ENCODE data around the gene OR1D2.
A peak's percentile ranks its signal among the peaks of the same experiment; 100 is the strongest.
"Not testable (repeated sequence)": the region's sequence is repeated elsewhere in the genome, so short reads cannot be mapped to it uniquely, and the experiment has no call there.

Gene OR1D2, protein sequence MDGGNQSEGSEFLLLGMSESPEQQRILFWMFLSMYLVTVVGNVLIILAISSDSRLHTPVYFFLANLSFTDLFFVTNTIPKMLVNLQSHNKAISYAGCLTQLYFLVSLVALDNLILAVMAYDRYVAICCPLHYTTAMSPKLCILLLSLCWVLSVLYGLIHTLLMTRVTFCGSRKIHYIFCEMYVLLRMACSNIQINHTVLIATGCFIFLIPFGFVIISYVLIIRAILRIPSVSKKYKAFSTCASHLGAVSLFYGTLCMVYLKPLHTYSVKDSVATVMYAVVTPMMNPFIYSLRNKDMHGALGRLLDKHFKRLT

DNA sequence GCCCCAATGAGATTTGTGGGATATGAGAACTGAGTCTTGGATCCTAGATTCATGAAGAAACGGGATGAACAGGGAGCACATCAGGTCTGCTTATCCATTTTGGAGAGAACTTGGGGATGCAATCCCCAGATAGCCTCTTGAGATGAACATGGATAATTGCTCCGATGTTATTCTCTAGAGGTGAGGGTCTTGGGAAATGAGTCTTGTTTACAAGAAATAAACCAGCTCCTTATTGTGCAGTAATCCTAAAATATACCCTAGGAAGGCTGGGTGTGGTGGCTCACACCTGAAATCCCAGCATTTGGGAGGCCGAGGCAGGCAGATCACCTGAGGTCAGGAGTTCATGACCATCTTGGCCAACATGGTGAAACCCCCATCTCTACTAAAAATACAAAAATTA lies at the start of gene OR1D2:
Gene OR1D2 (minus strand): TSS at position 101 of the 400 bp plus-strand sequence. CDS start 11,426 bp downstream, outside the sequence.
- DNase-seq (ENCODE audit: low read depth in 4 of 4, low spot score in 1 of 4), result no peak

DNA sequence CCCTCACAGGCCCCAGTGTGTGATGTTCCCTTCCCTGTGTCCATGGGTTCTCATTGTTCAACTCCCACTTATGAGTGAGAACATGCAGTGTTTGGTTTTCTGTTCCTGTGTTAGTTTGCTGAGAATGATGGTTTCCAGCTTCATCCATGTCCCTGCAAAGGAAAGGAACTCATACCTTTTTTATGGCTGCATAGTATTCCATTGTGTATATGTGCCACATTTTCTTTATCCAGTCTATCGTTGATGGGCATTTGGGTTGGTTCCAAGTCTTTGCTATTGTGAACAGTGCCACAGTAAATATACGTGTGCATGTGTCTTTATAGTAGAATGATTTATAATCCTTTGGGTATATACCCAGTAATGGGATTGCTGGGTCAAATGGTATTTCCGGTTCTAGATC lies 33.3 kb upstream of the OR1D2 start:
- DNase-seq (ENCODE audit: low read depth in 4 of 4, low spot score in 1 of 4), result not testable (repeated sequence)

DNA sequence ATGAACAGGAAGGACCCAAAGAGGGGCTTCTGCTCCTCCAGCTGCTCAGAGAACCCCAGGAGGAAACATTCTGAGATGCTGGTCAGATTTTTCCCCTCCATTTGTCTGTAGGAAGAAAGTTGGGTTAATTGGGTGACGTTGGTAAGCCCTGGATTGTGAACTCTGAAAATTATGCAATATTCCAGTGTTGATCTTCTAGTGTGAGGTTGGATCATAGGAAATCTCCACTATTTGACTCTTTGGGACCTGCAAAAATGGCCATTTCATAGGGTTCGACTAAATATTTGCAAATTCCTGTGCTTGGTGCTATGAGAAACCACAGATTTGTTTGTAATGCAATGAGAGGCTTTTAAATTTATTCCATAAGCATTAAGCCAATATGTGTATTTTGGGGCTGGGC lies 23.2 kb upstream of the OR1D2 start, which contains the start of gene OR1G1:
Gene OR1G1 (minus strand): TSS at position 101 of the 400 bp plus-strand sequence. CDS start 0 bp downstream, at position 101.
- DNase-seq (ENCODE audit: low read depth in 4 of 4, low spot score in 1 of 4), result no peak

DNA sequence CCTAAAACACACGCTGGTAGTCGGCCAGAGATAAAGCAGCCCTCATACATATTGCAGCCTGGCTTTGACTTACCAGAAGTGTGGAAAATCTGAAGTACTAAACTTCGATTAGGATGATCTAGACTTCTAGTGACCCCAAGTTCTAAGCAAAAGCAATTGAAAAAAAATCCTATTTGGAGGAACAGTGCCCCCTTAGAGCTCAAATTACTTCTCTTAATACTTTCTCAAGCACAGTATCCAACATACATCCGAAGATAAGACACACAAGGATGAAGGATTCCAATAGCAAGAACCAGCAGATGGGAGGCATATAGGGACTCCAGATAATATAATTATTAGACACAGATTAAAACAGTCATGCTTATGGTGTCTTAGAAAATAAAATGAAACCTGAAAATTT lies 30.4 kb downstream of the OR1D2 start:
- DNase-seq (ENCODE audit: low read depth in 4 of 4, low spot score in 1 of 4), result not testable (repeated sequence)

DNA sequence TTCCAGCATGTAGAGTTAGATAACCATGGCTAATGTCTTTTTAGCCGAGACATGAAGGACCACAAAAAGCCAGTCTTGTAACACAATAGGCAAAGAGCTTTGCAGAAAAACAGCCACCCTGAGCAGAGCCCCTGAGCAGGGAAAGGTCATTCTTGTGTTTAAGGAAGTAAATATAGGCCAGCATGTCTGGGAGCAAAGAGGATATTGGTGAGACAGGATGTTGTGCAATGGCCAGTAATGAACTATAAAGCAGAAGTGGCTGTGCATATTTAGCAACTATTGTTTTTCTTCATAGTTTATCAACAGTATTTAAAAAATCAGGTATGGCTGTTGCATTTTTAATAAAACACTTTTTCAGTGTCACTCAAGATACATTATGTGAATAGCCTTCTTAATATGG lies 39.0 kb downstream of the OR1D2 start:
- not testable (repeated sequence) for DNase-seq (ENCODE audit: low read depth in 4 of 4, low spot score in 1 of 4)

DNA sequence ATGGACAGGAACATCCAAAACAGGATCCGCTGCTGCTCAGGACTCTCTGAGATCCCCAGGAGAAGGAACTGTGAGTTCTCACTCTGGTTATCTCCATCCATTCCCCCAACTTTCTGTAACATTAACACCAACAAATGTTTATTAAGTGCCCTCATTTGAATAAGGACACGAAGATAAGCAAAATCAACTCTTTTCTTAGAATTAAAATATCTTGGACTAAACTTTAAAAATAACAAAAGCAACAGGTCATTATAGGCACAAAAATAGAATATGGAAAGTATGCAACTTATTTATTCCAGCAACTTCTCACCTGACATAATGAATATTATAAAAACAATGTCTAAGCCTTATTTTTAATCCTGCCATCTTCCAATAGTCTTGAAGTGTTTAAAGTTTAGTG lies 40.7 kb downstream of the OR1D2 start, which contains the start of gene OR1D5:
Gene OR1D5 (minus strand): TSS at position 101 of the 400 bp plus-strand sequence. CDS start 0 bp downstream, at position 101.
- not testable (repeated sequence) for DNase-seq (ENCODE audit: low read depth in 4 of 4, low spot score in 1 of 4)

DNA sequence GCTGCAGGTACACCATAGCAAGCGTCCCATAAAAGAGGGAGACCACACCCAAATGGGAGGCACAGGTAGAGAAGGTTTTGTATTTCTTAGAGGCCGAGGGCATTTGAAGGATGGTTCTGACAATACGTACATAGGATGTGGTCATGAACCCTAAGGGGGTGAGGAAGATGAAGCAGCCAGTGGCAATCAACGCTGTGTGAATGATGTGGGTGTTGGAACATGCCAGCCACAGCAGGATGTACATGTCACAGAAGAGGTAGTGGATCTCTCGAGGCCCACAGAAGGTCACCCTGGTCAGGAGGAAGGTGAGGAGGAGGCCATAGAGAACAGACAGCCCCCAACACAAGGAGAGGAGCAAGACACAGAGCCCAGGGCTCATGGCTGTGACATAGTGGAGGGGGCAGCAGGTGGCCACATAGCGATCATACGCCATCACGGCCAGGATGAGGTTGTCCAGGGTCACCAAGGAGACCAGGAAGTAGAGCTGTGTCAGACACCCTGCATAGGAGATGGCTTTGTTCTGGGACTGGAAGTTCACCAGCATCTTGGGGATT lies 41.3 kb downstream of the OR1D2 start:
- not testable (repeated sequence) for DNase-seq (ENCODE audit: low read depth in 4 of 4, low spot score in 1 of 4)

DNA sequence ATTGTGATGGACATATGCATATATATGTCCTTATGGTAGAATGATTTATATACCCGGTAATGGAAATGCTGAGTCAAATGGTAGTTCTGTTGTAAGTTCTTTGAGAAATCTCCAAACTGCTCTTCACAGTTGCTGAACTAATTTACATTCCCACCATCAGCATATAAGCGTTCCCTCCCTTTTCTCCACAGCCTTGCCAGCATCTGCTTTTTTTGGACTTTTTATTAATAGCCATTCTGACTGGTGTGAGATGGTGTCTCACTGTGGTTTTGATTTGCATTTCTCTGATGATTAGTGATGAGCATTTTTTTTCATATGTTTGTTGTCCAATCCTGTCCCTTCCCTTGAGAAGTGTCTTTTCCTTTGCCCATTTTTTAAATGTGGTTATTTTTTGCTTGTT lies 49.4 kb downstream of the OR1D2 start:
- DNase-seq (ENCODE audit: low read depth in 4 of 4, low spot score in 1 of 4), result not testable (repeated sequence)

DNA sequence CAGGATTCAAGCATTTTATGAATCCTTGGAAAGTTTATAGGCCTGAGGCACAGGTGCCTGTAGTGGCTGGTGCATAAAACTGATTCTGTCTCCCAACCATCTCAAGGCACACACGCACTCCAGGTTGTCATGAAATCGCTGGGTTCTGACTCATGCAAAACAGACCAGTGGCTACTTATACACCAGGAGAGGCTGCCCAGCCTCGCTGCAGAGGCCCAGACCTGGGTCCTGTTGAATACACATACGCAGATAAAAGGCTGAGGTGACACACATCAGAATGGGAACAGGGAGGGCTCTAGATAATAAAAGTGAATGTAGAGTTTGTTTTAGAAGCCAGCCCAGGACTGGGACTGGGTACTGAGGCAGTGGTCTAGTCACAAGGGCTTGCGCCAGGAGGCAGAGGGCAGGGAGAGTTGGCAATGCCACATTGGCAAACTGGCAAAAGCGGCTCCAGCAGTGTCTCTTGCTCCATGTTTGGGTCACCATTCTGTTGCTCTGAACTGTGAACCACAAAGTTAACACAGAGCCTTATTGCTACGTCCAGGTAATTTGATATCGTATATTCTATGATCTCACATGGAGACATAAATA lies 54.4 kb downstream of the OR1D2 start:
- DNase-seq (ENCODE audit: low read depth in 4 of 4, low spot score in 1 of 4), result no peak

DNA sequence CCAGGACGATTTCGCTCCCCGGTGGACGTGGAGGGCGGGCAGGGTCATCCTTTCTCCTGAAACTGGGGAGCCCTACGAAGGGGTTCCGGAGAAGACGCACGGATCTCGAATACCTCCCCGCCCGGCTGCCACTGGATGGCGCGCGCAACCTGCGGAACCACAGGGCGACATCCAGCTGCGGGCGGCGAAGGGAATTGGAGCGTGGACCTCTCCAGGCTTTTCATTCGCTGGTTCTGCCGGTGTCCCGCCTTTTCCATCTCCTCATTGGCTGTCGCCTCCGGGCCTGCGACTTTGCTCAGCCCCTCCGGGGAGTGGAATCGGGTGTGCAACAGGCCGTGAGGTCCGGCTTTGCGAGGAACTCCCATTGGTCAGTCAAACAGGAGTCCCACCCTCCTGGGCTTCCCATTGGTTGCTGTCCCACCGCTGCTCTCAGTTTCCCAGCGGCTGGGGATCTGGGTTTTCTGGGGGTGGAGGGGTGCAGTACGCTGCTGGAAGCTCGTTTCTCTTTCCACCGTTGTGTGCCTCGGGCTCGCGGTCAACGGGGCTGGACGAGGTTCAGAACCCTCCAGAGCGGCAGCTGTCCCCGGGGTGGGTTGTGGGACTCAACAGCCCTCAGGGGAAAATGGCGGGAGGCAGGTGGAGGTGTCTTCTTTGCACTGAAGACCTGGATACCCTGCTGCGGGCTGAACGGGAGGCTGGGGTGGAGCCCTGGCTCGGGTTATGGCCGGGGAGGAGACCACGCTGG lies 55.3 kb downstream of the OR1D2 start:
- DNase-seq (ENCODE audit: low read depth in 4 of 4, low spot score in 1 of 4), result peak; percentile 76 to 91 (median 86)

DNA sequence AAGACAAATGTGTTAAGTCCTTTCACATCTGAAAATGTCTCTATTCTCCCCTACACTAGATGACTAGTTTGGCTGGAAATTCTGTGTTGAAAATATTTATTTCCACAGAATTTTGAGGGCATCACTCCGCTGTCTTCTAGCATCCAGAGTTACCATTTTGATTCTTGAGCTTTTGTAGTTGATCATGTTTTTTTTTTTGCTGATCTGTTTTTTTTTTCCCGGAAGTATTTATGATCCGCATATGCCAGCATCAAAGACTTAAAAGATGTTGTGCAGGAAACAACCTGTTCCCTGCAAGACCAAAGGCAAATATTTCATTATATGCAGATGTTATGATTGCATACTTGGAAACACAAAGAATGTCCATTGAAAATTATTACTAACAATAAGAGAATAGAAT lies 57.5 kb downstream of the OR1D2 start:
- DNase-seq (ENCODE audit: low read depth in 4 of 4, low spot score in 1 of 4), result no peak

DNA sequence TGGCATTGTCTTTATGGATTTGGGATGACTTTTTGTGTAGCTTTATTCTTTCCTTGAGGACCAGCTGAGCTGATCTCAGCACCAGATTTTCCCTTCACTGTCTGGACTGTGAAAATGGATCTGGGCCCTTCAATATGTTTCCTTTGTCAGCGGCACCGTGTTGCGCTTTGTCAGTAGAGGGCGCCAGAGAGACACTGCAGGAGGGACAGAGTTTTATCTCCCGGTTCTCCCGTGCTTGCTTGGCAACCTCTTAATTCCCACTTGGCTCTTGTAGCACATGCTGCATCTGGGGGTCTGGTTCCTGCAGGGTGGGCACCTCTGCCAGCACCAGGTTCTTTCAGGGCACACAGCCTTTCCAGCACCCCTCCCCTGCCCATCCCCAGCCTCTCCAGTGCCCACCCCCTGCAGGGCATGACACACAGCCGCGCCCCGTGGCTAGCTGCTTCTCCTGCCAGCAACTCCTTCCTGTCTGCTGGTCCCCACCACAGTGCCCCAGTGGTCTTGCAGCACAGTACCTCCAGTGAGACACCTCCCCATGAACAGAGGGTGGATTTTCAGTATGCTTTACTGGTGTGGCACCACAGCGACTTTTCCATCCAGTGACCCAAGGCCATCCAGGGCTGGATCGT lies 60.4 kb downstream of the OR1D2 start:
- DNase-seq (ENCODE audit: low read depth in 4 of 4, low spot score in 1 of 4), result peak in 1 of 4 experiments; percentile 15

DNA sequence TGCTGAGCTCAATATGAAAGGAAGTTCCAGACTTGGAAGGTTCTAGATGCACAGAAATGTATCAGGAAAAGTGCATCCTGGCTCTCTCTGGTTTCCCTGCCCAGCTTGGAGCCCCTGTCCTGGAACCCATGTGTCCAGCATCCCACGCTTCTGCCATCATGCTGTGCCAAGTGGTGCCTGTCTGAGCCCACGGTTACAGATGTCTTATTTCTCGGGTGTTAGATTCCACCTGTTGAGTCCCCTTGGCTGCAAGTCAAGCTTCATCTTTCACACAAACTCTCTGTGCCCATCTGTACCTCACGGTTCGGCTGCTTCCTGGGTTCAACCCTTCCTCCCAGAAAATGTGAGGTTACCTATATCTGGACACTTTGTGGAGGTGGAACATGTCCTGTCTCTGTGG lies 63.3 kb downstream of the OR1D2 start:
- DNase-seq (ENCODE audit: low read depth in 4 of 4, low spot score in 1 of 4), result no peak

DNA sequence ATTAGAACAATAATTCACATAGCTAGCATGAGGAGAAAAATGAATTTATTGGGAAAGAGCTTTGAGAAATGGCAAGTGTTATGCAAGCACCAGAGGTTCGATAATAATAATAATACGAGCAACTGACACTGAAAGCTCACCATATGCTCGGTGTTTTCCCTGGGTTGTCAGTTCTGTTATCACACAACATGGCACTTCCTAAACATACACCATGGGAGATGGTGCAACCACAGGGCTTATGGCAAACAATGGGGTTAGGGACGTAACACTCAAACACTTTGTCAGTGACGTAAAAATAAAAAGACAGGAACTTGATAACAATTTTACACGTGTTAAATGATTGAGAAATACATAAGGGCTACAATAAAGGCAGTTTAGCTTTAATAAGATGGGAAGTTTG lies 64.5 kb downstream of the OR1D2 start:
- no peak for DNase-seq (ENCODE audit: low read depth in 4 of 4, low spot score in 1 of 4)

DNA sequence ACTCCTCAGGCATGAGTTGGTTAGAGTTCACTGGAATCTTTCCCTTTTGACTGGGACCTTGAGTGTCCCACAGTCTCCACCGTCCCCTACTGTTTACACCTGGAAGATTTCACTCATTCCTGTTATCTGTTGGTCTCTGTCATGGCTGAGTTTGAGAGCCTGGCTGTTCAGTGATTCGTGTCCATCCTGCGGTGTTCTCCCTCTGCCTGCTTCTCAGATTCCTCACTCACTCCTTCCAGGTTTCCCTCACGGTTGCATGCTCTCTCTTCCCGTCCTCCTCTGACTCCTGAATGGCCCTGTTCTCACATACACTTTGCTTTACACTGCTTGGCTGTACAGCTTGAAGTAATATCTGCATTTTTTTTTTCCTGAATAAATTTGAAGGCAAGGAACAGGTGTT lies 65.3 kb downstream of the OR1D2 start:
- no peak for DNase-seq (ENCODE audit: low read depth in 4 of 4, low spot score in 1 of 4)
